Osteoblast (primary cell): ENCODE results near the gene DROSHA. TPM values are rescaled to one million over a fixed set of nuclear protein-coding genes. Genes with fewer than 3 reads are reported as not detected.
A peak's percentile ranks its signal among the peaks of the same experiment; 100 is the strongest.

Experiments
- DNase-seq: peaks from one replicate; pipeline ENCODE4 v3.0.0; 2011; ENCODE audit warnings: low spot score, mixed read lengths; ENCODE audit not compliant: insufficient read length; ENCODE audit errors: missing footprints
- H2AFZ ChIP-seq: 2 replicates; pipeline ENCODE4 v1.6.0; 2011; ENCODE audit warnings: mild to moderate bottlenecking, low read length
- H3K27ac ChIP-seq: 2 replicates; pipeline ENCODE4 v1.5.1; 2011; ENCODE audit warnings: mild to moderate bottlenecking, low read depth, low read length, moderate library complexity
- H3K27me3 ChIP-seq: 2 replicates; pipeline ENCODE4 v1.6.0; 2012; ENCODE audit warnings: mild to moderate bottlenecking, control low read depth, inconsistent platforms, low read length, moderate library complexity; ENCODE audit not compliant: insufficient read depth
- H3K36me3 ChIP-seq: 2 replicates; pipeline ENCODE4 v1.5.1; 2011; ENCODE audit warnings: mild to moderate bottlenecking, low read length, control low read depth, moderate library complexity; ENCODE audit not compliant: insufficient read depth
- H3K4me1 ChIP-seq: 2 replicates; pipeline ENCODE4 v1.5.1; 2011; ENCODE audit warnings: mild to moderate bottlenecking, low read length, control low read depth, moderate library complexity; ENCODE audit not compliant: insufficient read depth
- H3K4me2 ChIP-seq: 2 replicates; pipeline ENCODE4 v1.6.0; 2011; ENCODE audit warnings: mild to moderate bottlenecking, low read length; ENCODE audit not compliant: insufficient read depth
- H3K4me3 ChIP-seq: fragments of 200-600 bp; sonication (generic); 3 replicates; pipeline ENCODE4 v1.5.1; 2012; ENCODE audit warnings: mild to moderate bottlenecking, low read length, inconsistent platforms; ENCODE audit not compliant: insufficient read depth
- H3K79me2 ChIP-seq: 2 replicates; pipeline ENCODE4 v1.6.0; 2012; ENCODE audit warnings: mild to moderate bottlenecking, low read length, control low read depth, inconsistent platforms; ENCODE audit not compliant: insufficient read depth
- H3K9me3 ChIP-seq: 2 replicates; pipeline ENCODE4 v1.5.1; 2011; ENCODE audit warnings: low read depth, low read length, control low read depth
- H4K20me1 ChIP-seq: 2 replicates; pipeline ENCODE4 v1.6.0; 2012; ENCODE audit warnings: mild to moderate bottlenecking, low read length, control low read depth; ENCODE audit not compliant: insufficient read depth
- total RNA-seq: library from RNA; depleted of rRNA; stranded (reverse); fragments of >200 nt; gene quantifications from 2 replicates; pipeline ENCODE4 v1.2.3, GENCODE V29; 2012
- TF ChIP-seq, protein P1 (sequence below): IDR thresholded peaks from 2 replicates; pipeline ENCODE4 v1.5.1; 2011; ENCODE audit warnings: mild to moderate bottlenecking, low read depth, low read length, moderate library complexity; ENCODE audit errors: extremely low read depth

Gene DROSHA
- total RNA-seq, 1 donor: 32.9 TPM

DNA sequence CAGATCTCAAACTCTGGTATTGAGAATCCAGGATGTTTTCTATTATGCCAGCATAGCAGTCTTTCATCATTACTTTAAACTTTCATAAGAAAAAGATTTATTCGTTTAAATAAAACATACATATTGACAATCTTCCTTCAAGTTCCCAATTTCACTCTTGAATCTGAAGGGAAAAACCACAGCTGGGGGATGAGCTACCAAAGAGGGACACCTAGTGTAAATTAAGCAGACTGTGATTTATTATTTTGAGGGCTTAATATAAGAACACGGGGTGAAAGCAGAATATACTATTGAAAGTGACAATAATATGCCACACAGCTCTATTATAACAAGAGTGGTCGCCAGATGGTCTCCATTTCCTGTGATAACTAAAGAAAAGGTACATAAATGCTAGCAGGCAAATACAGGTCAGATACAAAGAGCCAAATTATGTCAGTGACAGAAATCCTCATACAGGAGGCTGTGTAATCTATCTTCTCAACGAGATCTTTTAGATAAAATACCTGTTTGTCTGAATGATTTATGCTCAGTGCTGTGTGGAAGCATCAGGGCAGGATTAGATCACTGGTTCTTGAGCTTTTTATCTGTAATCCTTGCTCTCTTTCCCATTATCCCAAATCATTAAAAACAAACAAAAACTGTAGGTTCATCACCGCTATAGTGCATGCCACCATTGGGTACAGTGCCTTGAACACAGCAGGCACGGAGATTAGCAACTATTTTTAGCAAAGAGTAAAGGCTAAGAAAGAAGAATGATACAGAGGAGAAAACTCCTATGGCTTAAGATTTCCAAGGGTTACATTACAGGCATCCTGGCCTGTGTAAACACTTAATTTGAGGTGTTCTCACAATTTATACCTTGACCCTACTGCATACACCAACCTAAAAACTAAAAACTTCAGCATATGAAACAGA lies 116.6 kb downstream of the DROSHA start:
- Histone ChIP-seq H3K4me3 (no peak overlapping the region), H3K36me3 (peaks cover 33% of the 10 kb centered on the region), H3K4me2 (no peak overlapping the region), H2AFZ (no peak overlapping the region), H3K79me2 (no peaks in the 10 kb centered on the region), H3K27me3 (no peaks in the 10 kb centered on the region), H3K9me3 (no peaks in the 10 kb centered on the region), H4K20me1 (no peaks in the 10 kb centered on the region), H3K27ac (peak overlapping the region; percentile 13), H3K4me1 (peaks cover 12% of the 10 kb centered on the region)
- DNase-seq: no peak
- TF ChIP-seq, protein P1, sequence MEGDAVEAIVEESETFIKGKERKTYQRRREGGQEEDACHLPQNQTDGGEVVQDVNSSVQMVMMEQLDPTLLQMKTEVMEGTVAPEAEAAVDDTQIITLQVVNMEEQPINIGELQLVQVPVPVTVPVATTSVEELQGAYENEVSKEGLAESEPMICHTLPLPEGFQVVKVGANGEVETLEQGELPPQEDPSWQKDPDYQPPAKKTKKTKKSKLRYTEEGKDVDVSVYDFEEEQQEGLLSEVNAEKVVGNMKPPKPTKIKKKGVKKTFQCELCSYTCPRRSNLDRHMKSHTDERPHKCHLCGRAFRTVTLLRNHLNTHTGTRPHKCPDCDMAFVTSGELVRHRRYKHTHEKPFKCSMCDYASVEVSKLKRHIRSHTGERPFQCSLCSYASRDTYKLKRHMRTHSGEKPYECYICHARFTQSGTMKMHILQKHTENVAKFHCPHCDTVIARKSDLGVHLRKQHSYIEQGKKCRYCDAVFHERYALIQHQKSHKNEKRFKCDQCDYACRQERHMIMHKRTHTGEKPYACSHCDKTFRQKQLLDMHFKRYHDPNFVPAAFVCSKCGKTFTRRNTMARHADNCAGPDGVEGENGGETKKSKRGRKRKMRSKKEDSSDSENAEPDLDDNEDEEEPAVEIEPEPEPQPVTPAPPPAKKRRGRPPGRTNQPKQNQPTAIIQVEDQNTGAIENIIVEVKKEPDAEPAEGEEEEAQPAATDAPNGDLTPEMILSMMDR: peak; percentile 28

DNA sequence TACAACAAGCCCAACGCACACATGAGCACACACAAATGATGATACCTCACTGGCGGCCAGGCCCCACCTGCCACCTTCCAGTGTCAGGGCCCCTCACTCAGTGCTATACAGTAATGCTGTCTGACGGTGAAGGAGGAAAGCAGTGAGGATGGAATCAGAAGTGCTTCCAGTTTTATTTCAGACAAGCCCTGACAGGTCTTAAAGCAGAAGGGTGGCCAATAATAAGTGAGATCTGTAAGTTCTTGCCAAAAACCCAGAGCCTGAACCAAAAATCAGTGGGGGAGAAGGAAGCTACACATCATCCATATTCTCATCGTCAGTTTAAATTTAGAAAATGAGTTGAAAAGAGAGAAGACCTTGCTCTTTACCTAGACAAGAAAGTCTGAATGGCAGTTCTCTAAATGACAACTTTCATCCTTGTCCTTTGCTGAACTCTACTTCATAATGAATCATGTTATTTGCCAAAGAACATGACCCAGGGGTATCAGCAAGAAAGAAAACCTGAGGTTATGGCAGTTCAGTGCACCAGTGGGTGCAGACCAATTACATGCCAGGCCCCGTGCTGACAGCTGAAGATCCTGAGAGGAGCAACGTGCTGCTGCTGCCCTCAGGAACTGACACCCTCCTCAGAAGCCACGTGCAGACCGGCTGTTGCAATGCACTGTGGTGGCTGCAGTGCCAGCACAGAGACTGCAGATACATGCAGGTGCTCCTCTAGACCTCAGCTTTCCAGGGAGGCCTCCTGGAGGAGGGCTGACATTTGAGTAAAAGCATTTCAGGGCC lies 118.7 kb downstream of the DROSHA start:
- no peak overlapping the region for H3K4me2 ChIP-seq
- no peak for DNase-seq
- H3K9me3 ChIP-seq: no peaks in the 10 kb centered on the region
- H3K27me3 ChIP-seq: no peaks in the 10 kb centered on the region
- H4K20me1 ChIP-seq: no peaks in the 10 kb centered on the region
- peak overlapping the region; percentile 16 for H3K27ac ChIP-seq
- TF ChIP-seq, protein P1: no peak
- H2AFZ ChIP-seq: no peak overlapping the region
- H3K4me3 ChIP-seq: no peak overlapping the region
- H3K36me3 ChIP-seq: peaks cover 27% of the 10 kb centered on the region
- no peaks in the 10 kb centered on the region for H3K79me2 ChIP-seq
- H3K4me1 ChIP-seq: peaks cover 20% of the 10 kb centered on the region

DNA sequence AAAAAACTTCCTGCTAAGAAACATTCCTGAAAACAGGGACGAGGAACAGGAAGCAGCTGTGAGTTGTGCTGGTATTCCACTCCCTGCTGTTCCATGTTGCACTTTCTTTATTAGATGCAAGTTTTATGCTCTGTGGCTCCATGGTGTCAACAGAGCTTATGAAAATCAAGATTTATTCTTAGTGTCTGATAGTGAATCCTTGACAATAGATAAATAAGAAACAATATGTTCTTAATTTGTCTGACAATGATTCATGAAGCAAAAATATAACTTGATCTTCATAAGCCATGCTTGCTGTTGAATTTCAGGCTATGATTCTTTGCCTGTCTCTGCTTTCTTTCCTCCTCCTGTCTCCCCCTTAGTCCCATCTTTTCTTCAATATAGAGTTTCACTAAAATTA lies 119.6 kb downstream of the DROSHA start:
- Histone ChIP-seq H3K36me3 (peaks cover 19% of the 10 kb centered on the region), H2AFZ (no peak overlapping the region)
- DNase-seq: no peak

More for the DNA sequence above, 119.6 kb downstream of the DROSHA start:
- H3K27me3 ChIP-seq: no peaks in the 10 kb centered on the region
- no peak overlapping the region for H3K27ac ChIP-seq
- peaks cover 29% of the 10 kb centered on the region for H3K4me1 ChIP-seq
- no peaks in the 10 kb centered on the region for H3K9me3 ChIP-seq
- H3K4me2 ChIP-seq: no peak overlapping the region
- H4K20me1 ChIP-seq: no peaks in the 10 kb centered on the region
- TF ChIP-seq, protein P1: no peak
- H3K4me3 ChIP-seq: no peak overlapping the region
- H3K79me2 ChIP-seq: no peaks in the 10 kb centered on the region
